ENCODE data around the gene CNTNAP2. TPM values are rescaled to one million over a fixed set of nuclear protein-coding genes. Genes with fewer than 3 reads are reported as not detected.

The CNTNAP2 gene
- total RNA-seq, 1 experiment from 2014 or later = 64.5 TPM

DNA sequence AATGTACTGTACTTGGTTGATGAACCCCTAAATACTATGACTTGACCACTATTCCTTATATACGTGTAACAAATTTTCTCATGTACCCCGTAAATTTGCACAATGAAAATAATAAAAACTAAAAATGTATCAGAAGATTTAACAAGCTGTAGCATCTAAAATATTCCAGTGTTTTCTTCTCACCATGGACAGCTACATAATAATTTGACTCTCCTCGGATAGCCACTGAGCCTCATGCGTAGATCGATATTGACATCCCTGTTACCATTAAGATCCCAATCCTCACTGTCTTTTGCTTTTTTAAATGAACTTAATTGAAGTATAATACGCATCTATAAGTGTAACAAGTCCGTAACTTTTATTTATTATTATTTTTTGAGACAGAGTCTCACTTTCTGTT, 2294.3 kb downstream of the CNTNAP2 start:
- Mint-ChIP-seq H3K4me3 (no peak overlapping the region), H3K27me3 (ENCODE audit: low read depth) (no peaks in the 10 kb centered on the region), H3K4me1 (peaks cover 13 to 19% of the 10 kb centered on the region in 2 experiments), H3K27ac (no peak overlapping the region), H3K9me3 (no peaks in the 10 kb centered on the region), H3K36me3 (ENCODE audit: insufficient read depth in 1 of 3, low read depth in 3 of 3) (peaks cover 8 to 36% (median 31%) of the 10 kb centered on the region in 3 experiments; a peak in 6 of 7 replicates)
- Histone ChIP-seq H3K23ac (ENCODE audit: insufficient read length, low read depth, low read length) (no peak overlapping the region), H4K91ac (ENCODE audit: insufficient read length, low read depth, low read length) (no peak overlapping the region), H3T11ph (ENCODE audit: low read length) (no peak overlapping the region), H2AK5ac (ENCODE audit: insufficient read length, low read length) (no peak overlapping the region), H2BK12ac (ENCODE audit: insufficient read length, low read depth, low read length) (no peak overlapping the region), H2BK5ac (ENCODE audit: insufficient read length, low read length) (no peak overlapping the region), H3K9me3 (ENCODE audit: control insufficient read depth, low read depth, low read length) (no peaks in the 10 kb centered on the region), H3K56ac (ENCODE audit: insufficient read length, low read depth, low read length) (no peak overlapping the region), H2AFZ (ENCODE audit: low read length) (no peak overlapping the region), H2BK15ac (ENCODE audit: low read depth, low read length) (no peak overlapping the region), H3K4me2 (ENCODE audit: insufficient read depth, insufficient read length, low read length) (no peak overlapping the region), H3K14ac (ENCODE audit: insufficient read depth, low read length) (no peak overlapping the region), H4K5ac (ENCODE audit: insufficient read length, low read depth, low read length) (no peak overlapping the region), H3K79me1 (ENCODE audit: insufficient read depth, low read depth, low read length, poor library complexity, severe bottlenecking) (no peaks in the 10 kb centered on the region), H3K79me2 (ENCODE audit: insufficient read depth, low read length) (no peaks in the 10 kb centered on the region), H3K23me2 (ENCODE audit: insufficient read length, low read depth, low read length, poor library complexity, severe bottlenecking) (no peaks in the 10 kb centered on the region), H3K27me3 (ENCODE audit: insufficient read depth, low read length) (no peaks in the 10 kb centered on the region), H4K8ac (replicated peaks; ENCODE audit: insufficient read length, low read depth, low read length) (no peak overlapping the region), H3K4me1 (ENCODE audit: insufficient read depth, low read length) (peaks cover 2% of the 10 kb centered on the region; the same call in 1 of the 2 replicates), H3K9ac (ENCODE audit: extremely low read depth, insufficient read length, low read length) (no peak overlapping the region), H2BK20ac (ENCODE audit: low read depth, low read length, poor library complexity, severe bottlenecking) (no peak overlapping the region), H3K18ac (ENCODE audit: insufficient read length, low read depth, low read length) (no peak overlapping the region), H4K20me1 (ENCODE audit: control insufficient read depth, insufficient read depth, insufficient read length) (no peaks in the 10 kb centered on the region), H3K27ac (ENCODE audit: insufficient read length, low read depth, low read length) (no peak overlapping the region), H2BK120ac (ENCODE audit: low read depth, low read length, poor library complexity, severe bottlenecking) (no peak overlapping the region), H3K4ac (ENCODE audit: low read depth, low read length) (no peak overlapping the region)
- no peak for DNase-seq
- WGBS (ENCODE audit: extremely low coverage, insufficient read length, low lambda C conversion rate) = no CpG with 5 or more reads among the region's 7 CpGs
- TF ChIP-seq, protein P1, sequence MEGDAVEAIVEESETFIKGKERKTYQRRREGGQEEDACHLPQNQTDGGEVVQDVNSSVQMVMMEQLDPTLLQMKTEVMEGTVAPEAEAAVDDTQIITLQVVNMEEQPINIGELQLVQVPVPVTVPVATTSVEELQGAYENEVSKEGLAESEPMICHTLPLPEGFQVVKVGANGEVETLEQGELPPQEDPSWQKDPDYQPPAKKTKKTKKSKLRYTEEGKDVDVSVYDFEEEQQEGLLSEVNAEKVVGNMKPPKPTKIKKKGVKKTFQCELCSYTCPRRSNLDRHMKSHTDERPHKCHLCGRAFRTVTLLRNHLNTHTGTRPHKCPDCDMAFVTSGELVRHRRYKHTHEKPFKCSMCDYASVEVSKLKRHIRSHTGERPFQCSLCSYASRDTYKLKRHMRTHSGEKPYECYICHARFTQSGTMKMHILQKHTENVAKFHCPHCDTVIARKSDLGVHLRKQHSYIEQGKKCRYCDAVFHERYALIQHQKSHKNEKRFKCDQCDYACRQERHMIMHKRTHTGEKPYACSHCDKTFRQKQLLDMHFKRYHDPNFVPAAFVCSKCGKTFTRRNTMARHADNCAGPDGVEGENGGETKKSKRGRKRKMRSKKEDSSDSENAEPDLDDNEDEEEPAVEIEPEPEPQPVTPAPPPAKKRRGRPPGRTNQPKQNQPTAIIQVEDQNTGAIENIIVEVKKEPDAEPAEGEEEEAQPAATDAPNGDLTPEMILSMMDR (conservative IDR thresholded peaks at IDR 0.05) = no peak
